ENCODE measurements around the gene RASSF10.

DNA sequence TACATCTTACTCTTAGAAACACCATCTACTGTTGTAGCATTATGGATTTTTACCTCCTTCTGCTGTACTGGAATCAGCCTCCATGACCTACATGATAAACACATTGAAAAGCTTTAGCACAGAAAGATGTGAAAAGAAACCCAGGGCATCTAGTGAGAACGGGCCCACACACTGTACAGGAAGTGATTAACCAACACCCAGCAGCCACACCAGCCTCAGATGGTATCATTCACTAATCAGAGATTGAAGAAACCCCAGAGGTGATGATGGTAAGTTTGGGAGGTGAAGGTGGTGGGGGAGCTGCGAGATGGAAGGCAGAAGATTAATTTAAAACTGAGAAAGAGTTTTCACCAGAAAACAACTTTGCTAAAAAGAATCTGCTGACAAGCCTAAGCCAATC lies 46.1 kb downstream of the RASSF10 start:
- TF ChIP-seq, protein P1, sequence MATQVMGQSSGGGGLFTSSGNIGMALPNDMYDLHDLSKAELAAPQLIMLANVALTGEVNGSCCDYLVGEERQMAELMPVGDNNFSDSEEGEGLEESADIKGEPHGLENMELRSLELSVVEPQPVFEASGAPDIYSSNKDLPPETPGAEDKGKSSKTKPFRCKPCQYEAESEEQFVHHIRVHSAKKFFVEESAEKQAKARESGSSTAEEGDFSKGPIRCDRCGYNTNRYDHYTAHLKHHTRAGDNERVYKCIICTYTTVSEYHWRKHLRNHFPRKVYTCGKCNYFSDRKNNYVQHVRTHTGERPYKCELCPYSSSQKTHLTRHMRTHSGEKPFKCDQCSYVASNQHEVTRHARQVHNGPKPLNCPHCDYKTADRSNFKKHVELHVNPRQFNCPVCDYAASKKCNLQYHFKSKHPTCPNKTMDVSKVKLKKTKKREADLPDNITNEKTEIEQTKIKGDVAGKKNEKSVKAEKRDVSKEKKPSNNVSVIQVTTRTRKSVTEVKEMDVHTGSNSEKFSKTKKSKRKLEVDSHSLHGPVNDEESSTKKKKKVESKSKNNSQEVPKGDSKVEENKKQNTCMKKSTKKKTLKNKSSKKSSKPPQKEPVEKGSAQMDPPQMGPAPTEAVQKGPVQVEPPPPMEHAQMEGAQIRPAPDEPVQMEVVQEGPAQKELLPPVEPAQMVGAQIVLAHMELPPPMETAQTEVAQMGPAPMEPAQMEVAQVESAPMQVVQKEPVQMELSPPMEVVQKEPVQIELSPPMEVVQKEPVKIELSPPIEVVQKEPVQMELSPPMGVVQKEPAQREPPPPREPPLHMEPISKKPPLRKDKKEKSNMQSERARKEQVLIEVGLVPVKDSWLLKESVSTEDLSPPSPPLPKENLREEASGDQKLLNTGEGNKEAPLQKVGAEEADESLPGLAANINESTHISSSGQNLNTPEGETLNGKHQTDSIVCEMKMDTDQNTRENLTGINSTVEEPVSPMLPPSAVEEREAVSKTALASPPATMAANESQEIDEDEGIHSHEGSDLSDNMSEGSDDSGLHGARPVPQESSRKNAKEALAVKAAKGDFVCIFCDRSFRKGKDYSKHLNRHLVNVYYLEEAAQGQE (IDR thresholded peaks at IDR 0.05): no peak
- TF ChIP-seq, protein P2, sequence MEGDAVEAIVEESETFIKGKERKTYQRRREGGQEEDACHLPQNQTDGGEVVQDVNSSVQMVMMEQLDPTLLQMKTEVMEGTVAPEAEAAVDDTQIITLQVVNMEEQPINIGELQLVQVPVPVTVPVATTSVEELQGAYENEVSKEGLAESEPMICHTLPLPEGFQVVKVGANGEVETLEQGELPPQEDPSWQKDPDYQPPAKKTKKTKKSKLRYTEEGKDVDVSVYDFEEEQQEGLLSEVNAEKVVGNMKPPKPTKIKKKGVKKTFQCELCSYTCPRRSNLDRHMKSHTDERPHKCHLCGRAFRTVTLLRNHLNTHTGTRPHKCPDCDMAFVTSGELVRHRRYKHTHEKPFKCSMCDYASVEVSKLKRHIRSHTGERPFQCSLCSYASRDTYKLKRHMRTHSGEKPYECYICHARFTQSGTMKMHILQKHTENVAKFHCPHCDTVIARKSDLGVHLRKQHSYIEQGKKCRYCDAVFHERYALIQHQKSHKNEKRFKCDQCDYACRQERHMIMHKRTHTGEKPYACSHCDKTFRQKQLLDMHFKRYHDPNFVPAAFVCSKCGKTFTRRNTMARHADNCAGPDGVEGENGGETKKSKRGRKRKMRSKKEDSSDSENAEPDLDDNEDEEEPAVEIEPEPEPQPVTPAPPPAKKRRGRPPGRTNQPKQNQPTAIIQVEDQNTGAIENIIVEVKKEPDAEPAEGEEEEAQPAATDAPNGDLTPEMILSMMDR (IDR thresholded peaks at IDR 0.05): no peak
- TF ChIP-seq, protein P3, sequence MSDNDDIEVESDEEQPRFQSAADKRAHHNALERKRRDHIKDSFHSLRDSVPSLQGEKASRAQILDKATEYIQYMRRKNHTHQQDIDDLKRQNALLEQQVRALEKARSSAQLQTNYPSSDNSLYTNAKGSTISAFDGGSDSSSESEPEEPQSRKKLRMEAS (IDR thresholded peaks at IDR 0.05): no peak
- no peak for TF ChIP-seq JUNB (IDR thresholded peaks at IDR 0.05)

All from A549 (cell line).